Measurements from ENCODE around the gene EZH2. TPM values are rescaled to one million over a fixed set of nuclear protein-coding genes. Genes with fewer than 3 reads are reported as not detected.

Gene EZH2
- total and polyA plus RNA-seq, 2 donors (not counting 3 experiments of a cell fraction or from before 2014, with no cell fraction given), result 16.9 to 33.4 TPM

DNA sequence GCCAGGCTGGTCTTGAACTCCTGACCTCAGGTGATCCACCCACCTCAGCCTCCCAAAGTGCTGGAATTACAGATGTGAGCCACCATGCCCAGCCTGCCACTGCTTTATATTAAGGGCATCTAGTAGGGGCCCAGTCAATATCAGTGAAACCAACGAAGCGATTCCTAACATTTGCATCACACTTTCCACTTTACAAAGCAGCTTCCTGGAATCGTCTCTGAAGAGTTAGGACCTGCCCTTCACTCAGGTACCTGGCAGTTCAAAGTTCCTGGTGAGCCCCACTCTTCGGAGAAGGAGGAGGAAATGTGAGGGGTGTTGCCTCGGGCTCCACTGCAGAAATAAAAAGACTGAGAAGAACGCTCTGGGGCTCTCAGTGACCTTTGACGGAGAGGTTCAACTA is 31.1 kb upstream of the EZH2 start:
- Histone ChIP-seq H3K27ac (ENCODE audit: insufficient read depth, low read depth, low read length) (no peak overlapping the region), H3K79me2 (ENCODE audit: control insufficient read depth, insufficient read depth, low read length) (no peaks in the 10 kb centered on the region), H3K4me1 (ENCODE audit: control insufficient read depth, extremely low read depth, insufficient read depth, low read length) (no peaks in the 10 kb centered on the region), H3K4me2 (ENCODE audit: insufficient read depth, low read length) (no peak overlapping the region), H3K9ac (replicated peaks; ENCODE audit: extremely low read depth, insufficient read depth, low read length) (no peak overlapping the region), H4K20me1 (replicated peaks; ENCODE audit: control insufficient read depth, extremely low read depth, insufficient read depth, low read length) (no peaks in the 10 kb centered on the region), H3K9me1 (replicated peaks; ENCODE audit: control insufficient read depth, extremely low read depth, insufficient read depth, low read length) (no peaks in the 10 kb centered on the region), H3K9me3 (replicated peaks; ENCODE audit: control insufficient read depth, insufficient read depth, low read length) (no peaks in the 10 kb centered on the region), H2AFZ (ENCODE audit: low read depth, low read length) (no peak overlapping the region), H3K4me3 (replicated peaks in 1 of 3; ENCODE audit: insufficient read depth in 1 of 3, low read depth in 1 of 3, low read length in 3 of 3) (no peak overlapping the region), H3K27me3 (ENCODE audit: control insufficient read depth in 2 of 2, insufficient read depth in 2 of 2, low read length in 2 of 2) (peaks cover 0 to 3% of the 10 kb centered on the region in 2 experiments), H3K36me3 (ENCODE audit: control insufficient read depth in 2 of 2, extremely low read depth in 1 of 2, insufficient read depth in 2 of 2, low read length in 2 of 2) (no peaks in the 10 kb centered on the region)
- ChIA-PET CTCF (interaction anchor here (0.6 kb wide), 1 partner anchor 16 kb away, joined by 3 read pairs; no protein-coding TSS in a partner anchor), POLR2A (no interaction called here)
- no peak for DNase-seq (ENCODE audit: low read depth, low spot score)
- dilution Hi-C loops (cut with MboI; ENCODE audit: extremely low pct_ligation_motif_present, low sequenced_read_pairs) (no loop called here), intact Hi-C loops (cut with micrococcal nuclease) (no loop called here)
- no peak for FAIRE-seq
- TF ChIP-seq EZH2 (IDR thresholded peaks at IDR 0.05; ENCODE audit: borderline replicate concordance, low read depth, low read length, severe bottlenecking) (no peak), MYC (IDR thresholded peaks at IDR 0.05; ENCODE audit: low read depth, low read length) (no peak), JUN (IDR thresholded peaks at IDR 0.05; ENCODE audit: borderline replicate concordance, insufficient read depth, insufficient read length, low read depth) (no peak), GATA2 (IDR thresholded peaks at IDR 0.05; ENCODE audit: insufficient read depth, insufficient read length, low read depth, low read length) (no peak)
- TF ChIP-seq, protein P1, sequence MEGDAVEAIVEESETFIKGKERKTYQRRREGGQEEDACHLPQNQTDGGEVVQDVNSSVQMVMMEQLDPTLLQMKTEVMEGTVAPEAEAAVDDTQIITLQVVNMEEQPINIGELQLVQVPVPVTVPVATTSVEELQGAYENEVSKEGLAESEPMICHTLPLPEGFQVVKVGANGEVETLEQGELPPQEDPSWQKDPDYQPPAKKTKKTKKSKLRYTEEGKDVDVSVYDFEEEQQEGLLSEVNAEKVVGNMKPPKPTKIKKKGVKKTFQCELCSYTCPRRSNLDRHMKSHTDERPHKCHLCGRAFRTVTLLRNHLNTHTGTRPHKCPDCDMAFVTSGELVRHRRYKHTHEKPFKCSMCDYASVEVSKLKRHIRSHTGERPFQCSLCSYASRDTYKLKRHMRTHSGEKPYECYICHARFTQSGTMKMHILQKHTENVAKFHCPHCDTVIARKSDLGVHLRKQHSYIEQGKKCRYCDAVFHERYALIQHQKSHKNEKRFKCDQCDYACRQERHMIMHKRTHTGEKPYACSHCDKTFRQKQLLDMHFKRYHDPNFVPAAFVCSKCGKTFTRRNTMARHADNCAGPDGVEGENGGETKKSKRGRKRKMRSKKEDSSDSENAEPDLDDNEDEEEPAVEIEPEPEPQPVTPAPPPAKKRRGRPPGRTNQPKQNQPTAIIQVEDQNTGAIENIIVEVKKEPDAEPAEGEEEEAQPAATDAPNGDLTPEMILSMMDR (IDR thresholded peaks at IDR 0.05; ENCODE audit: extremely low read depth in 1 of 2, insufficient read depth in 1 of 2, low read depth in 1 of 2, low read length in 2 of 2), result no peak
- BruUV-seq (replicated peaks), result no TSS peak

DNA sequence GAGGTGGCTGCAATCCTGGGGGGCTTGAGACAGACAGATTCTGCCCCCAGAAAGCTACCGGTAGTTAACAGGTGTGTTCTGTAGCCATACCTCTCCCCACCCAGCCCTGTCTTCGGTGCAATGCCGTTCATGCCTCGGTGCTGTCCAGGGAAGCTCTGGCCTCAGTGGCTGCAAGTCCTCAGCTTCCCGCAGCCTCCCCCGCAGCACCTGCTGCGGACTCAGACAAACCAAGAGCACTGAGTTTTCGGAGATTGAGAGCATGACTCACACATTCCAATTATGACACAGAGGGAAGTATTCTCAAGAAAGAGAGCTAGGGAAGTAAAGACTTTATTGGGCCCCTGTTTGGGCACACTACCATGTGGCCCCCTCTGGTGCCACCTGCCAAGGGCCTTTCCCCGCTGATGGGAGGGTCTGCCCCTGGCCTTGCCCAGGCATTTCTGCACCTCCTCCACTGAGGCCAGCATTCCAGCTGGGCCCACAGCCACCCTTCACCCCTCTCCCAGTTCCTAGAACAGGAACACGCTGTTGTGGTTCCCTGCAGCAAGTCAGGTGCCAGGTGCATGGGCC is 30.2 kb upstream of the EZH2 start:
- no peak for DNase-seq (ENCODE audit: low read depth, low spot score)
- Histone ChIP-seq H4K20me1 (replicated peaks; ENCODE audit: control insufficient read depth, extremely low read depth, insufficient read depth, low read length) (no peaks in the 10 kb centered on the region), H3K9ac (replicated peaks; ENCODE audit: extremely low read depth, insufficient read depth, low read length) (no peak overlapping the region), H2AFZ (ENCODE audit: low read depth, low read length) (no peak overlapping the region), H3K4me2 (ENCODE audit: insufficient read depth, low read length) (no peak overlapping the region), H3K9me1 (replicated peaks; ENCODE audit: control insufficient read depth, extremely low read depth, insufficient read depth, low read length) (no peaks in the 10 kb centered on the region), H3K4me1 (ENCODE audit: control insufficient read depth, extremely low read depth, insufficient read depth, low read length) (no peaks in the 10 kb centered on the region), H3K27ac (ENCODE audit: insufficient read depth, low read depth, low read length) (no peak overlapping the region), H3K9me3 (replicated peaks; ENCODE audit: control insufficient read depth, insufficient read depth, low read length) (no peaks in the 10 kb centered on the region), H3K27me3 (ENCODE audit: control insufficient read depth in 2 of 2, insufficient read depth in 2 of 2, low read length in 2 of 2) (peaks cover 0 to 5% of the 10 kb centered on the region in 2 experiments), H3K36me3 (ENCODE audit: control insufficient read depth in 2 of 2, extremely low read depth in 1 of 2, insufficient read depth in 2 of 2, low read length in 2 of 2) (no peaks in the 10 kb centered on the region), H3K79me2 (ENCODE audit: control insufficient read depth, insufficient read depth, low read length) (no peaks in the 10 kb centered on the region), H3K4me3 (replicated peaks in 1 of 3; ENCODE audit: insufficient read depth in 1 of 3, low read depth in 1 of 3, low read length in 3 of 3) (no peak overlapping the region)
- CTCF ChIA-PET, result no interaction called here
- no peak for FAIRE-seq
- intact Hi-C loops (cut with micrococcal nuclease) (no loop called here), dilution Hi-C loops (cut with MboI; ENCODE audit: extremely low pct_ligation_motif_present, low sequenced_read_pairs) (no loop called here)
- TF ChIP-seq, protein P1 (IDR thresholded peaks at IDR 0.05; ENCODE audit: extremely low read depth in 1 of 2, insufficient read depth in 1 of 2, low read depth in 1 of 2, low read length in 2 of 2), result no peak
- TF ChIP-seq FOS (IDR thresholded peaks at IDR 0.05; ENCODE audit: borderline replicate concordance, insufficient read depth, low read length), result no peak
- TF ChIP-seq, protein P2, sequence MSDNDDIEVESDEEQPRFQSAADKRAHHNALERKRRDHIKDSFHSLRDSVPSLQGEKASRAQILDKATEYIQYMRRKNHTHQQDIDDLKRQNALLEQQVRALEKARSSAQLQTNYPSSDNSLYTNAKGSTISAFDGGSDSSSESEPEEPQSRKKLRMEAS (IDR thresholded peaks at IDR 0.05; ENCODE audit: insufficient read depth, insufficient read length), result no peak
- no peak for TF ChIP-seq POLR2A (IDR thresholded peaks at IDR 0.05; ENCODE audit: low read depth, low read length)
- no peak for TF ChIP-seq EZH2 (IDR thresholded peaks at IDR 0.05; ENCODE audit: borderline replicate concordance, low read depth, low read length, severe bottlenecking)
- no peak for TF ChIP-seq MYC (IDR thresholded peaks at IDR 0.05; ENCODE audit: low read depth, low read length)
- no peak for TF ChIP-seq POLR2AphosphoS5 (IDR thresholded peaks at IDR 0.05; ENCODE audit: insufficient read depth, low read depth, low read length)
- TF ChIP-seq GATA2 (IDR thresholded peaks at IDR 0.05; ENCODE audit: insufficient read depth, insufficient read length, low read depth, low read length), result no peak
- TF ChIP-seq JUN (IDR thresholded peaks at IDR 0.05; ENCODE audit: borderline replicate concordance, insufficient read depth, insufficient read length, low read depth), result no peak
- BruUV-seq (replicated peaks), result no TSS peak
- POLR2A ChIA-PET, result no interaction called here
